LNCaP clone FGC (cell line): ENCODE data around the gene ZNF490.
A peak's percentile ranks its signal among the peaks of the same experiment; 100 is the strongest.

Source experiments
- DNase-seq: peaks from one replicate; pipeline ENCODE4 v3.0.0-alpha.2; 2011; ENCODE audit warnings: low read depth
- H3K4me3 ChIP-seq: 2 replicates; pipeline ENCODE4 v1.5.1; 2011; ENCODE audit warnings: mild to moderate bottlenecking, low read depth, low read length, control low read depth
- TF ChIP-seq, protein P1 (sequence below): IDR thresholded peaks from 2 replicates; pipeline ENCODE4 v1.5.1; 2012; ENCODE audit warnings: mild to moderate bottlenecking; ENCODE audit not compliant: control insufficient read depth, insufficient read depth; ENCODE audit errors: extremely low read depth

Gene ZNF490

GRCh38 chr19:12610540-12611360, at the start of gene ZNF490, which contains the start of gene ZNF791:
TSS of gene ZNF490 (minus strand) at chr19:12610813. CDS start at chr19:12610680, 133 bp downstream.
TSS of gene ZNF791 (plus strand) at chr19:12610920. CDS start at chr19:12611080, 160 bp downstream.
- TF ChIP-seq, protein P1, sequence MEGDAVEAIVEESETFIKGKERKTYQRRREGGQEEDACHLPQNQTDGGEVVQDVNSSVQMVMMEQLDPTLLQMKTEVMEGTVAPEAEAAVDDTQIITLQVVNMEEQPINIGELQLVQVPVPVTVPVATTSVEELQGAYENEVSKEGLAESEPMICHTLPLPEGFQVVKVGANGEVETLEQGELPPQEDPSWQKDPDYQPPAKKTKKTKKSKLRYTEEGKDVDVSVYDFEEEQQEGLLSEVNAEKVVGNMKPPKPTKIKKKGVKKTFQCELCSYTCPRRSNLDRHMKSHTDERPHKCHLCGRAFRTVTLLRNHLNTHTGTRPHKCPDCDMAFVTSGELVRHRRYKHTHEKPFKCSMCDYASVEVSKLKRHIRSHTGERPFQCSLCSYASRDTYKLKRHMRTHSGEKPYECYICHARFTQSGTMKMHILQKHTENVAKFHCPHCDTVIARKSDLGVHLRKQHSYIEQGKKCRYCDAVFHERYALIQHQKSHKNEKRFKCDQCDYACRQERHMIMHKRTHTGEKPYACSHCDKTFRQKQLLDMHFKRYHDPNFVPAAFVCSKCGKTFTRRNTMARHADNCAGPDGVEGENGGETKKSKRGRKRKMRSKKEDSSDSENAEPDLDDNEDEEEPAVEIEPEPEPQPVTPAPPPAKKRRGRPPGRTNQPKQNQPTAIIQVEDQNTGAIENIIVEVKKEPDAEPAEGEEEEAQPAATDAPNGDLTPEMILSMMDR, result 0 out of 2 replicates have a peak, but pooled peaks have one; percentile 4
- peak; percentile 94 for DNase-seq
- peak within 1 kb of the TSS; percentile 93 for H3K4me3 ChIP-seq

- H3K4me3 ChIP-seq, result no peak overlapping the region
- DNase-seq, result no peak
- TF ChIP-seq, protein P1, result no peak
Measured at GRCh38 chr19:12657966-12658365, 47.4 kb upstream of the ZNF490 start.

DNA sequence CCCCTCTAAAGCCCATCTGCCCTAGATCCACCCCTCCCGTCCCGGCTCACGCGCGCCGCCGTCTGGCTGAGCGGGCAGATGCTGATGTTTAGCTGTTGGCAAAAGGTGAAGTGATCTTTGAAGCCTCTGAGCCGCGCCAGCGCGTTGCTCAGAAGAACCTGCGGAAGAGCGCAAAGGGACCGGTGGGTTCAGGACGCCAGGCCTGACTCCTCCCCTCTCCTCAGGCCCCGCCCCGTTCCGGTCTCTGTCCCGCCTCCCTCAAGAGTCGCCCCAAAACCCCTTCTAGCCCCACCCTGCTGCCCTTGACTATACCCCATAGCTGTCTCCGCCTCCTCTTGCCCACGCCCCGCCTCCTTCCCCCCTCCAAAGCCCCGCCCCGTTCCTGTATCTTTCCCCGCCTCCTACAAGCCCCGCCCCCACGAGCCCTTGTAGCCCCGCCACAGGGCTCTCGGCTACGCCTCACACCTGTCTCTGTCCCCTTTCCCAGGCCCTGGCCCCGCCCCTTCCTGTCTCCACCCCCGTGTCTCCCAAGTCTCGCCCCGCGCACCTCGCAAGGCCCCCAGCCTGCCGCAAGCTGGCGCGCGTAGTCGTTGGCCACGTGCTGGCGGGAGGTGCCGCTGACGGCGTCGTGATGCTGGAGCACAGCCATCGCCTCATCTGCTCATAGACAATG, 46.4 kb upstream of the ZNF490 start:
- no peak overlapping the region for H3K4me3 ChIP-seq
- no peak for DNase-seq
- TF ChIP-seq, protein P1, result no peak

DNA sequence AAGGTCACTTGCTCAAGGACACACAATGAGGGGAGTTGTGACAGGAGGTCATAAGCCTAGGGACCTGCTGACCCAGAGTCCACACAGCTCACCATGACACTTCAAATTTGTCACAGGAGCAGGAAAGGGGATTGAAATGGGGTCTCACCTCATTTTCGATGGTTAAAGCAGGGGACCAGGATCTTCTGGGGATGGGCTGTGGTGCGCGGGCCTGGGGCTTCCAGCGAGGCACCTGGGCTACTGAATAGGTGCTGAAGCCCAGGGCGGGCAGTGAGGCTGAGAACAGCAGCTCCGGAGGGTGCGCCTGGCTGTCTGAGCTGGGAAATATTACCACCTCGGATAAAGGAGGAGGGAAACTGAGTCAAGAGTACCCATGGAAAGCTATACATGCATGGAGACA, 44.9 kb upstream of the ZNF490 start:
- H3K4me3 ChIP-seq, result no peak overlapping the region
- TF ChIP-seq, protein P1, result no peak
- no peak for DNase-seq

GRCh38 chr19:12652219-12652618, 41.6 kb upstream of the ZNF490 start:
- no peak overlapping the region for H3K4me3 ChIP-seq
- DNase-seq, result no peak
- TF ChIP-seq, protein P1, result no peak

DNA sequence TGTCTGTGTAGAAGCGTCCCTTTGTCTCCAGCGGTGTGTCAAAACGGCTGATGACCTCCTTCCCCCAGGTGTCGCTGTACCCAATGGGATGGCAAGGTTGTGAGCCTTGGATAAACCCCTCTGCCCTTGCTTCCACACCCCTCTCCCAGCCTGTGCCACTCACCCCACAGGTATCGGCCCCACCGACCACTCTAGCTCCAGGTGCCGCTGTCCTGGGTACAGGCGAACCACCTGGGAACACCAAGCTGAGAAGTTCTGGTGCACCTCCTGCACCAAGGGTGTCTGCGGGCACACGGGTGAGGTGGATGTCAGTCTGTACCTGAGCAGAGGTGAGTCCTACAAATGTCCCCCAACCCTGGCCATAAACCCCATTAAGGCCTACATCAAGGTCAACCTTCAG, 39.3 kb upstream of the ZNF490 start:
- TF ChIP-seq, protein P1, result no peak
- no peak for DNase-seq
- no peak overlapping the region for H3K4me3 ChIP-seq
